HAP-1 (cell line): Measurements from ENCODE around the gene SCAPER.
A peak's percentile ranks its signal among the peaks of the same experiment; 100 is the strongest.

ENCODE experiments used
- DNase-seq, 2 experiments: peaks; one replicate each; pipeline ENCODE4 v3.0.0-alpha.2; 2016 to 2020; ENCODE audit warnings: low spot score in 2 of 2
- H3K27me3 ChIP-seq: fragments of 250-450 bp; sonication (Bioruptor Pico); 2 replicates; pipeline ENCODE4 v1.5.1; 2020; ENCODE audit warnings: low read depth, mild to moderate bottlenecking, moderate library complexity
- H3K36me3 ChIP-seq: fragments of 250-450 bp; sonication (Bioruptor Pico); replicated peaks from 2 replicates; pipeline ENCODE4 v1.5.1; 2020; ENCODE audit warnings: mild to moderate bottlenecking
- H3K4me1 ChIP-seq: fragments of 250-450 bp; sonication (Bioruptor Pico); 2 replicates; pipeline ENCODE4 v1.5.1; 2020; ENCODE audit warnings: mild to moderate bottlenecking
- H3K4me3 ChIP-seq: fragments of 250-450 bp; sonication (Bioruptor Pico); 2 replicates; pipeline ENCODE4 v1.5.1; 2020; ENCODE audit warnings: mild to moderate bottlenecking, moderate library complexity
- H3K9me3 ChIP-seq: fragments of 250-450 bp; sonication (Bioruptor Pico); 2 replicates; pipeline ENCODE4 v1.5.1; 2020; ENCODE audit warnings: mild to moderate bottlenecking, moderate library complexity
- in situ Hi-C: fragments of 300-500 bp; cut with MboI; formaldehyde crosslinking; loops from 3 replicates; pipeline ENCODE4 v1.14.3; 2020; ENCODE audit warnings: low sequenced_read_pairs, inconsistent platforms, mixed read lengths

SCAPER gene

GRCh38 chr15:76905013-76905839, at the start of gene SCAPER:
Gene SCAPER (minus strand): TSS chr15:76905340. CDS start chr15:76883817, 21,523 bp downstream.
- H3K4me3 ChIP-seq, result peak within 1 kb of the TSS; percentile 88
- no peaks in the 10 kb centered on the region for H3K27me3 ChIP-seq
- H3K36me3 ChIP-seq, result peaks cover 3% of the 10 kb centered on the region; the same call in 1 of the 2 replicates
- in situ Hi-C loops, result no loop called here
- peak; percentile 97 to 100 for DNase-seq
- peaks cover 27% of the 10 kb centered on the region for H3K4me1 ChIP-seq
- peaks cover 3% of the 10 kb centered on the region; the same call in 1 of the 2 replicates for H3K9me3 ChIP-seq

GRCh38 chr15:76954744-76955143, 49.6 kb upstream of the SCAPER start:
- peak in 1 of 2 experiments; percentile 70 for DNase-seq
- H3K4me3 ChIP-seq, result no peak overlapping the region
- H3K27me3 ChIP-seq, result no peaks in the 10 kb centered on the region
- H3K9me3 ChIP-seq, result no peaks in the 10 kb centered on the region
- in situ Hi-C loops, result no loop called here
- H3K4me1 ChIP-seq, result peaks cover 12% of the 10 kb centered on the region
- peaks cover 6% of the 10 kb centered on the region for H3K36me3 ChIP-seq

DNA sequence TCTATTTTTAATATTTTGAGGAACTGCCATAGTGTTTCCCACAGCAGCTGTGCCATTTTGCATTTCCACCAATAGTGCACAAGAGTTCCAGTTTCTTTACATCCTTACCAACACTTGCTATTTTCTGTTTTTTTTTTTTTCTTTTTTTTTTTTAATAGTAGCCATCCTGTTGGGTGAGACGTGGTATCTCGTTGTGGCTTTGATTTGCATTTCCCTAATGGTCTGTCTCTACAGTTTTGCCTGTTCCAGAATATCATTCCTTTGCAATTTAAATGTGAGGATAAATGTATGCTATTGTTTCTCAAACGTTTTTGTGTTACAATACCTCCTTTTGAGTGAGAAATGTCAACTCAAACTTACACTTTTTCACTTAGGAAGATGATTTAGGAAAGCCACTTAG, 48.8 kb upstream of the SCAPER start:
- Histone ChIP-seq H3K36me3 (peaks cover 11% of the 10 kb centered on the region), H3K9me3 (no peaks in the 10 kb centered on the region), H3K4me3 (no peak overlapping the region), H3K4me1 (peaks cover 12% of the 10 kb centered on the region), H3K27me3 (no peaks in the 10 kb centered on the region)
- no peak for DNase-seq
- in situ Hi-C loops, result no loop called here

DNA sequence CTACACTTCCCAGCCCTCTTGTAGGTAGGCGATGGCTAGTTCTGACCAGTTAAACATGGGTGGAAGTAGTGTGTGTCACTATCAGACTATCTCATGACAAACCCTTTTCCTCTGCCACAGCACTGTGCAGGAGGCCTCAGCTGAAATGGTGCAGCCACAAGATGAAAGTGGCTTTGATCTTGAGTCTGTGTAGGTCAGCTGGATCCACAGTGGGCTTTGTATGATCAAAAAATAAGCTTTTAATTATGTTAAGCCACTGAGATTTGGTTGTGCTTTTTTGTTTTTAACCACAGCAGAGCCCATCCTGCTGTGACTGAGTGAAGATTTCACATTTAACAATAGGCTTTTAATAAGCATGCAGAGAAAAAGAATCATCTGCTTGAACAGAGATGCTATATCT, 46.1 kb upstream of the SCAPER start:
- Histone ChIP-seq H3K36me3 (peaks cover 32% of the 10 kb centered on the region), H3K9me3 (no peaks in the 10 kb centered on the region), H3K4me1 (peaks cover 12% of the 10 kb centered on the region), H3K4me3 (no peak overlapping the region), H3K27me3 (no peaks in the 10 kb centered on the region)
- in situ Hi-C loops, result no loop called here
- DNase-seq, result no peak

DNA sequence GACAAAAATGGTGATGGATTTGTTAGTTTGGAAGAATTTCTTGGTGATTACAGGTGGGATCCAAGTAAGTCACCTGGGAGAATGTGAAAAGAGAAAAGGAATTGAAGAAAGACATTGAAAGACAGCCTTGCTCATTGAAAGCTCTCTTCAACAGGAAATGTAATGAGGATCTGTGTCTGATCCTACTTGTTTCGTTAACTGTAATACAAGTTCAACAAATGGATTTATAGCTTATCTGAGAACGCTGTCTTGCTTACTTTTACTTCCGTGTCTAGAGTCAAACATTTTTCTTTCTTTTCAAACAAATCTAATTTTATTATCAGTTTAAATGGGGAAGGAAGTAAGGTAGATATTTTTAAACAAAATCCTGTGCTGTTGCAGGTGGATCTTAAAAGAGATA, 42.3 kb upstream of the SCAPER start:
- no peak for DNase-seq
- in situ Hi-C loops, result no loop called here
- Histone ChIP-seq H3K4me1 (peaks cover 3% of the 10 kb centered on the region), H3K9me3 (no peaks in the 10 kb centered on the region), H3K36me3 (peaks cover 58% of the 10 kb centered on the region), H3K27me3 (no peaks in the 10 kb centered on the region), H3K4me3 (no peak overlapping the region)

DNA sequence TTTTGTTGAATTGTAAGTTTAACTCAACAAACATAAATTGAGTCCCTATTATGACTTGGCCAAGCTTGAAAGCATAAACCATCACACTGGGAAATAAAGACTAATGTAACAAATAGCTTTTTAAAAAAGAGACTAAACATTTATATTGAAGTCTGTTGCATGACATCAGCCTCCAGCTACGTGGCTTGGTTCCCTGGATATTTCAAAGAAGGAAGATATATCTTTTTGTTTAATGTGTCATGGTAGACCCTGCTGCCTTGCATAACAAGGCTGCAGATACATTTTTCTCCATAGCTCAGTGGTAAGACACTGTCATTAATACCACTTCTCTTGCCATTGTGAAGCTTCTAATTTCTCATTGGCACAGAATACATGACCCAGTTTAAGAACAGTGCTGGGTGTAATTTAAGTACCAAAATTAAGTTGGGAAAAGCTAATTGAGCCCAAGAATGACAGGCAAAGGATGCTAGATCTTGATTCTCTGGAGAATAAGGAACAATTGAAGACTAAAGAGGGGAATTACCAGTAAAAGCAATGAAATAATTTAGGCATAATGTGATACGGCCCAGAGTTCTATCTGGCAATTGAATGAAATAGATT, 40.5 kb upstream of the SCAPER start:
- H3K4me3 ChIP-seq, result no peak overlapping the region
- H3K27me3 ChIP-seq, result no peaks in the 10 kb centered on the region
- no peak for DNase-seq
- peaks cover 55% of the 10 kb centered on the region for H3K36me3 ChIP-seq
- no peaks in the 10 kb centered on the region for H3K9me3 ChIP-seq
- in situ Hi-C loops, result no loop called here
- H3K4me1 ChIP-seq, result peaks cover 22% of the 10 kb centered on the region

DNA sequence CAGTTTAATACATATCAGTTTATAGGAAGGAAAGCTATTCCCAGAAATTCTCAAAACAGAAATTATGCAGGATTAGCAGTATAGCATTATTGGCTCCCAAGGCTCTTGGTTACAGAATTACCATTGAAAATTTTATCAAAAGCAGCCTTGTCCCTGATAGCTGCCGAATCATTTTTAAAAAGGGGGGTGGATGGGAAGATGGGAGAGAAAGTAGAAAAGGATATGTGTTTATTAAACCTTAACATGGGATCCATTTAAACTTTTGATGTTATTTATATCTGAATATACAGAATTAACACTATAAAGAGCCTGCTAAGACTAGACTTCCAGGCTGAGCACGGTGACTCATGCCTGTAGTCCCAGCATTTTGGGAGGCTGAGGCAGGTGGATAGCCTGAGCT, 37.2 kb upstream of the SCAPER start:
- no peaks in the 10 kb centered on the region for H3K9me3 ChIP-seq
- peaks cover 28% of the 10 kb centered on the region for H3K4me1 ChIP-seq
- no peak overlapping the region for H3K4me3 ChIP-seq
- in situ Hi-C loops, result no loop called here
- peaks cover 41% of the 10 kb centered on the region for H3K36me3 ChIP-seq
- DNase-seq, result no peak
- no peaks in the 10 kb centered on the region for H3K27me3 ChIP-seq

- peak in 1 of 2 experiments; percentile 88 for DNase-seq
- Histone ChIP-seq H3K27me3 (no peaks in the 10 kb centered on the region), H3K36me3 (peaks cover 41% of the 10 kb centered on the region), H3K4me3 (no peak overlapping the region), H3K9me3 (no peaks in the 10 kb centered on the region), H3K4me1 (peaks cover 28% of the 10 kb centered on the region)
- in situ Hi-C loops, result no loop called here
Observed at GRCh38 chr15:76941636-76942035, 36.5 kb upstream of the SCAPER start.

- H3K36me3 ChIP-seq, result peaks cover 47% of the 10 kb centered on the region
- no peak overlapping the region for H3K4me3 ChIP-seq
- DNase-seq, result no peak
- H3K4me1 ChIP-seq, result peaks cover 28% of the 10 kb centered on the region
- in situ Hi-C loops, result no loop called here
- no peaks in the 10 kb centered on the region for H3K27me3 ChIP-seq
- no peaks in the 10 kb centered on the region for H3K9me3 ChIP-seq
Observed at GRCh38 chr15:76939715-76940114, 34.6 kb upstream of the SCAPER start.

DNA sequence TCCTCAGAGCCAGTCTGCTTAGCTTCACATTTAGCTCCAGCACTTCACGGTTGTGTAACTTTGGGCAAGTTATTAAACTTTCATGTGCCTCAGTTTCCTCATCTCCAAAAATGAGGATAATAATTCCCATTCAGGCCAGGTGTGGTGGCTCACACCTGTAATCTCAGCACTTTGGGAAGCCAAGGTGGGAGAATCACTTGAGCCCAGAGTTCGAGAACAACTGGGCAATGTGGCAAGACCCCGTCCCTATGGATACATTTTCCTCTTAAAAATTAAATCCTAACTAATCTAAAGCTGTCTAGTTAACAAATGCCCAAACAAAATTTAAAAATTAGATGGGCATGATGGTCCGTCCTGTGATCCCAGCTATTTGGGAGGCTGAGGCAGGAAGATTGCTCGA, 33.6 kb upstream of the SCAPER start:
- Histone ChIP-seq H3K4me3 (no peak overlapping the region), H3K4me1 (peaks cover 28% of the 10 kb centered on the region), H3K27me3 (no peaks in the 10 kb centered on the region), H3K9me3 (no peaks in the 10 kb centered on the region), H3K36me3 (peaks cover 47% of the 10 kb centered on the region)
- no peak for DNase-seq
- in situ Hi-C loops, result no loop called here

- no peak for DNase-seq
- Histone ChIP-seq H3K27me3 (no peaks in the 10 kb centered on the region), H3K9me3 (no peaks in the 10 kb centered on the region), H3K36me3 (peaks cover 55% of the 10 kb centered on the region), H3K4me3 (no peak overlapping the region), H3K4me1 (peaks cover 25% of the 10 kb centered on the region)
- in situ Hi-C loops, result no loop called here
Observed at GRCh38 chr15:76936671-76937070, 31.5 kb upstream of the SCAPER start.

GRCh38 chr15:76935620-76936019, 30.5 kb upstream of the SCAPER start:
- H3K4me1 ChIP-seq, result peaks cover 20% of the 10 kb centered on the region
- H3K4me3 ChIP-seq, result no peak overlapping the region
- in situ Hi-C loops, result no loop called here
- no peak for DNase-seq
- H3K27me3 ChIP-seq, result no peaks in the 10 kb centered on the region
- H3K9me3 ChIP-seq, result no peaks in the 10 kb centered on the region
- peaks cover 55% of the 10 kb centered on the region for H3K36me3 ChIP-seq

GRCh38 chr15:76932135-76932966, 27.2 kb upstream of the SCAPER start:
- Histone ChIP-seq H3K4me1 (peaks cover 45% of the 10 kb centered on the region), H3K36me3 (peaks cover 45% of the 10 kb centered on the region), H3K27me3 (no peaks in the 10 kb centered on the region), H3K4me3 (peak overlapping the region; percentile 51), H3K9me3 (no peaks in the 10 kb centered on the region)
- peak in 1 of 2 experiments; percentile 52 for DNase-seq
- in situ Hi-C loops, result no loop called here
